NCI-H1436 (cell line): ENCODE data around the gene CRAT.

Source experiments
- DNase-seq: peaks from one replicate; lab custom pipeline; 2025; lab: John Stamatoyannopoulos, UW

The CRAT gene

GRCh38 chr9:129110740-129111527, at the start of gene CRAT, which contains the start of gene PTPA:
CRAT (minus strand) TSS chr9:129110793; CDS start chr9:129110509, 284 bp downstream.
PTPA (plus strand) TSS chr9:129111415; CDS start chr9:129111601, 186 bp downstream.
- DNase-seq: peak; percentile 93

GRCh38 chr9:129156163-129156562, 45.6 kb upstream of the CRAT start:
- DNase-seq: no peak

GRCh38 chr9:129154866-129155477, 44.4 kb upstream of the CRAT start:
- no peak for DNase-seq

GRCh38 chr9:129151469-129151868, 40.9 kb upstream of the CRAT start:
- no peak for DNase-seq

GRCh38 chr9:129150672-129151211, 40.1 kb upstream of the CRAT start:
- DNase-seq: no peak

- DNase-seq: no peak
Observed at GRCh38 chr9:129150122-129150521, 39.5 kb upstream of the CRAT start.

GRCh38 chr9:129149442-129149841, 38.8 kb upstream of the CRAT start:
- no peak for DNase-seq

- no peak for DNase-seq
Observed at GRCh38 chr9:129148463-129149204, 38.0 kb upstream of the CRAT start.

GRCh38 chr9:129146441-129146941, 35.9 kb upstream of the CRAT start:
- no peak for DNase-seq

GRCh38 chr9:129145841-129146292, 35.3 kb upstream of the CRAT start:
- DNase-seq: no peak

GRCh38 chr9:129145316-129145715, 34.7 kb upstream of the CRAT start:
- no peak for DNase-seq

- DNase-seq: peak; percentile 61
Observed at GRCh38 chr9:129143031-129143927, 32.7 kb upstream of the CRAT start.

- DNase-seq: no peak
Observed at GRCh38 chr9:129142138-129142935, 31.7 kb upstream of the CRAT start.

GRCh38 chr9:129141066-129142041, 30.8 kb upstream of the CRAT start:
- DNase-seq: peak; percentile 19

- DNase-seq: peak; percentile 80
Observed at GRCh38 chr9:129140397-129141065, 29.9 kb upstream of the CRAT start.

- peak; percentile 99 for DNase-seq
Observed at GRCh38 chr9:129139993-129140396, 29.4 kb upstream of the CRAT start.

GRCh38 chr9:129139233-129139992, 28.8 kb upstream of the CRAT start:
- peak; percentile 84 for DNase-seq
